ENCODE measurements around the gene SCYL3.
"Not testable (repeated sequence)": the region's sequence is repeated elsewhere in the genome, so short reads cannot be mapped to it uniquely, and the experiment has no call there.

The SCYL3 gene

GRCh38 chr1:169925505-169926482 lies 32.1 kb upstream of the SCYL3 start:
- no peak for TF ChIP-seq CTCF (IDR thresholded peaks at IDR 0.05; ENCODE audit: extremely low read depth, missing control alignments)
- no peak for DNase-seq (ENCODE audit: low spot score)

- TF ChIP-seq CTCF (IDR thresholded peaks at IDR 0.05; ENCODE audit: extremely low read depth, missing control alignments) = no peak
- no peak for DNase-seq (ENCODE audit: low spot score)
Observed at GRCh38 chr1:169924829-169925228, 31.1 kb upstream of the SCYL3 start.

DNA sequence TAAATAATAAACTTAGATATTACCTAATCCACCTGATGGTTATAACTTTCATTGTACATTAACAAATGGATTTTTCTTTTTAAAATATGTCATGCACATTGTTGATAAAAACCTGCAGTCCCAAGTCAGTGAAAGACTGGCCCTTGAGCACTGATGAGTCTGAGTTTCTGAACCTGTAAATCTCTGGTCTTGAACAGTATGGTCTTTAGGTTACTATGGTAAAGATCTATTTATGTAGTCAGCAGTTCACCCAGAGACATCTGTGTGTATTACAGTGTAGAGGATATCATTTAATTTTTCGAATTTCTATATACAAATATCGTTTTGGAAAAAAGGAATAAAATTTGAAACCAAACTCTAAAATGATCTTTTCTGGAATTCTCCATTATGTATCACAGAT lies 30.4 kb upstream of the SCYL3 start:
- DNase-seq (ENCODE audit: low spot score) = no peak
- no peak for TF ChIP-seq CTCF (IDR thresholded peaks at IDR 0.05; ENCODE audit: extremely low read depth, missing control alignments)

DNA sequence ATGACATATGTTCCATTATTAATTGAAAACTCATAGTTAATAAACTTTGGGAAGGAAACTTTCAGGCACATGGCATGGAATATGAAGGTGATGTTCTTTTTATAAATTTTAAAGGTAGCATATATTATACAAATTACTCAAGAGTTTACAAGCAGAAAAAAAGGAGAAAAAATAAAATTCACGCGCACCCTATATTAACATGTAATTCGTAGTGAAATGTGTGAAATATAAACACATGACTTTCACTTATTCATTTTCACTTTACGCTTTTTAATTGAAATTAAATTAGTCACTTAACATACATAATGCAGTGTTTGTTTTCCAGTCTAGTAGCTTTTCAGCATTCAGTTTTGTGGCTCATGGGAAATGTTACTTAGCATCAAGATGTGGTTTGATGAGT lies 27.4 kb upstream of the SCYL3 start:
- TF ChIP-seq CTCF (IDR thresholded peaks at IDR 0.05; ENCODE audit: extremely low read depth, missing control alignments) = no peak
- no peak for DNase-seq (ENCODE audit: low spot score)

DNA sequence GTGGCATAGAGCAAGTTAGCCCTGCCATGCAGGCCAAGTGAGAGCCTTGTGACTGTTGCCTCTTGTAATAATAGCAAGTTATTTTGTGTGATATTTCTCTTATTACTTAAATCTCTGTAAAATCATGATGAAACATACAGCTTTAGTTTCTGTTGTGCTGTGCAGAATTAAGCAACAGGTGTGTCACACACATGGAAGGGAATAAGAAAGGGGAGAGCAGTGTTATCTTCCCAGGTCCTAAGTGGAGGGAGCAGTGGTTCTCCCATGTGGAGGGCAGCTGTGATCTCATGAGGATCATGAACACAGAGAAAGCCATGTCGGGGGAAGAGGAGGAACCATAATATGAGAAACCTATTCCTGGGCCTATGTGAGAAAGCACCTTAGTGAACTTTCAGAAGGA lies 25.2 kb upstream of the SCYL3 start:
- no peak for TF ChIP-seq CTCF (IDR thresholded peaks at IDR 0.05; ENCODE audit: extremely low read depth, missing control alignments)
- DNase-seq (ENCODE audit: low spot score) = no peak

DNA sequence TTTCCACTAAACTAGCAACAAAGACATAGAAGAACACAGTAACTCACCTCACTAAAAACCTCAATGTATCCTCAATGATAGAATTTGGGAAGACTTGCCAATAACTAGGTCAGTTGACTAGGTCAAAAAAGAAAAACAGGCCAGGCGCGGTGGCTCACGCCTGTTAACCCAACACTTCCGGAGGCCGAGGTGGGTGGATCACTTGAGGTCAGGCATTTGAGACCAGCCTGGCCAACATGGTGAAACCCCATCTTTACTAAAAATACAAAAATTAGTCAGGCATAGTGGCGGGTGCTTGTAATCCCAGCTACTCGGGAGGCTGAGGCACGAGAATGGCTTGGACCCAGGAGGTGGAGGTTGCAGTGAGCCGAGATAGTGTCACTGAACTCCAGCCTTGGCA lies 24.5 kb upstream of the SCYL3 start:
- not testable (repeated sequence) for DNase-seq (ENCODE audit: low spot score)

- DNase-seq (ENCODE audit: low spot score) = no peak
- TF ChIP-seq CTCF (IDR thresholded peaks at IDR 0.05; ENCODE audit: extremely low read depth, missing control alignments) = no peak
Observed at GRCh38 chr1:169915150-169915549, 21.5 kb upstream of the SCYL3 start.

DNA sequence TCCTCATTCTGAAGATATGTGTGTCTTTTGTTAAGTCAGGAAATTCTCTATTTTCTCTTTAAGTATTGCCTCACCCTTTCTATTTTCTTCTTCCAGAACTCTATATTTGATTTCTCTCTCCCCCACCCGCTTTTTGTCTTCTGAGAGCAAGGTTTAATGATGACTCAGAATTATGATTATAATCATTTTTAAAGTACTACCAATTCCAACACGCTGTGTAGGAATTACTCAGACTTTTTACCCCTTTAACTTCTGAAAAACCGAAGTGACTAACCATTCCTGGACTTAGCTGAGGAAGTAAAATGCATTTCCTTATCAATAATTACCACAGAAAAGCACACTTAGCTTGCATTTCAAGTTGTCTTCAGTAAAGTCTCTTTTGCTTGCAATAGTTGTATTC lies 20.8 kb upstream of the SCYL3 start:
- no peak for TF ChIP-seq CTCF (IDR thresholded peaks at IDR 0.05; ENCODE audit: extremely low read depth, missing control alignments)
- no peak for DNase-seq (ENCODE audit: low spot score)
